HepG2 (cell line): ENCODE data around the gene TLR9. TPM values are rescaled to one million over a fixed set of nuclear protein-coding genes. Genes with fewer than 3 reads are reported as not detected.

Experiments
- ARHGAP35 ChIP-seq: sonication (generic); formaldehyde crosslinking; IDR thresholded peaks from 2 replicates; pipeline ENCODE4 v1.9.0; 2022; ENCODE audit warnings: mild to moderate bottlenecking, inconsistent platforms, moderate library complexity, missing genetic modification reagents, borderline replicate concordance
- CCAR2 ChIP-seq: fragments of 200-400 bp; formaldehyde crosslinking; optimal IDR thresholded peaks from 2 replicates; pipeline ENCODE3; 2018; ENCODE audit warnings: low read depth, mild to moderate bottlenecking, low read length, moderate library complexity
- ELF3 ChIP-seq: IDR thresholded peaks from 2 replicates; pipeline ENCODE4 v1.6.1; 2016; ENCODE audit warnings: missing genetic modification reagents, missing compliant biosample characterization
- FOSL1 ChIP-seq: sonication (generic); formaldehyde crosslinking; IDR thresholded peaks from 2 replicates; pipeline ENCODE4 v1.9.0; 2021; ENCODE audit warnings: missing genetic modification reagents, borderline replicate concordance
- FOXK1 ChIP-seq: sonication (generic); formaldehyde crosslinking; IDR thresholded peaks from 2 replicates; pipeline ENCODE4 v1.4.0; 2020; ENCODE audit warnings: low read depth, missing genetic modification reagents, borderline replicate concordance
- MBD4 ChIP-seq: IDR thresholded peaks from 2 replicates; pipeline ENCODE4 v1.6.1; 2012; ENCODE audit warnings: low read length, inconsistent platforms, borderline replicate concordance
- MTF1 ChIP-seq: sonication (generic); formaldehyde crosslinking; IDR thresholded peaks from 2 replicates; pipeline ENCODE4 v1.5.0; 2020; ENCODE audit warnings: missing genetic modification reagents
- REL ChIP-seq: sonication (generic); formaldehyde crosslinking; conservative IDR thresholded peaks from 2 replicates; pipeline ENCODE4 v1.8.0; 2022; ENCODE audit warnings: mild to moderate bottlenecking, missing genetic modification reagents, moderate library complexity
- RFXAP ChIP-seq: sonication (generic); formaldehyde crosslinking; IDR thresholded peaks from 2 replicates; pipeline ENCODE4 v1.4.0; 2020; ENCODE audit warnings: missing genetic modification reagents, borderline replicate concordance
- SIX4 ChIP-seq: sonication (generic); formaldehyde crosslinking; IDR thresholded peaks from 2 replicates; pipeline ENCODE4 v1.4.0; 2020; ENCODE audit warnings: missing genetic modification reagents
- U2AF1 ChIP-seq: fragments of 200-400 bp; formaldehyde crosslinking; optimal IDR thresholded peaks from 2 replicates; pipeline ENCODE3; 2017; ENCODE audit warnings: mild to moderate bottlenecking, low read depth, low read length
- ZBTB3 ChIP-seq: sonication (generic); formaldehyde crosslinking; IDR thresholded peaks from 2 replicates; pipeline ENCODE4 v1.4.0; 2020; ENCODE audit warnings: low read depth, mild to moderate bottlenecking, moderate library complexity, missing genetic modification reagents, borderline replicate concordance
- ZNF549 ChIP-seq: sonication (generic); formaldehyde crosslinking; IDR thresholded peaks from 2 replicates; pipeline ENCODE4 v1.5.0; 2020; ENCODE audit warnings: missing genetic modification reagents
- ZSCAN21 ChIP-seq: sonication (generic); formaldehyde crosslinking; IDR thresholded peaks from 2 replicates; pipeline ENCODE4 v1.8.0; 2022; ENCODE audit warnings: mild to moderate bottlenecking, missing genetic modification reagents, moderate library complexity, borderline replicate concordance
- ZSCAN22 ChIP-seq: sonication (generic); formaldehyde crosslinking; IDR thresholded peaks from 2 replicates; pipeline ENCODE4 v1.4.0; 2020; ENCODE audit warnings: mild to moderate bottlenecking, missing genetic modification reagents
- polyA plus RNA-seq, 8 experiments: library from polyadenylated mRNA; depleted of rRNA in 3 of 8; stranded (reverse) in 7 of 8; unstranded in 1 of 8; fragments of >200 nt; fragmentation: Illumina TruSeq in 4 of 8; extraction: Trizol in 4 of 8; gene quantifications; 2 replicates each; pipeline versions ENCODE4 v1.2.1 to v1.2.3, GENCODE V29; 2011 to 2016; ENCODE audit warnings: low read depth in 4 of 8, missing spikeins in 1 of 8, mixed read lengths in 1 of 8; ENCODE audit not compliant: insufficient read depth in 1 of 8
- total RNA-seq, 5 experiments: library from RNA; depleted of rRNA; stranded (reverse); fragments of >200 nt; fragmentation: Illumina TruSeq; extraction: Trizol; gene quantifications; 2 replicates each; pipeline ENCODE4 v1.2.3, GENCODE V29; 2016; ENCODE audit warnings: low read depth in 1 of 5
- TF ChIP-seq, protein P1 (sequence below), 2 experiments: sonication (generic) in 1 of 2; formaldehyde crosslinking in 1 of 2; IDR thresholded peaks; 2 replicates each; pipeline versions ENCODE4 v1.5.1 to v1.6.1; 2011 to 2020; ENCODE audit warnings: borderline replicate concordance in 1 of 2, low read depth in 1 of 2, low read length in 1 of 2, mild to moderate bottlenecking in 1 of 2, missing genetic modification reagents in 1 of 2, moderate library complexity in 1 of 2
- TF ChIP-seq, protein P2 (sequence below): IDR thresholded peaks from 2 replicates; pipeline ENCODE4 v1.6.1; 2012; ENCODE audit warnings: low read length, improper control_type of control experiment
- TF ChIP-seq, protein P3 (sequence below): sonication (generic); formaldehyde crosslinking; IDR thresholded peaks from 2 replicates; pipeline ENCODE4 v1.5.0; 2020; ENCODE audit warnings: missing genetic modification reagents, mild to moderate bottlenecking, borderline replicate concordance
- TF ChIP-seq, protein P4 (sequence below): sonication (generic); formaldehyde crosslinking; conservative IDR thresholded peaks from 2 replicates; pipeline ENCODE4 v1.4.0; 2020; ENCODE audit warnings: missing genetic modification reagents
- TF ChIP-seq, protein P5 (sequence below): sonication (generic); formaldehyde crosslinking; IDR thresholded peaks from 2 replicates; pipeline ENCODE4 v1.4.0; 2020; ENCODE audit warnings: missing genetic modification reagents

TLR9 gene
- total and polyA plus RNA-seq, 2 of the 13 experiments (the other 11 are each of a cell fraction or from before 2014, with no cell fraction given): not detected

DNA sequence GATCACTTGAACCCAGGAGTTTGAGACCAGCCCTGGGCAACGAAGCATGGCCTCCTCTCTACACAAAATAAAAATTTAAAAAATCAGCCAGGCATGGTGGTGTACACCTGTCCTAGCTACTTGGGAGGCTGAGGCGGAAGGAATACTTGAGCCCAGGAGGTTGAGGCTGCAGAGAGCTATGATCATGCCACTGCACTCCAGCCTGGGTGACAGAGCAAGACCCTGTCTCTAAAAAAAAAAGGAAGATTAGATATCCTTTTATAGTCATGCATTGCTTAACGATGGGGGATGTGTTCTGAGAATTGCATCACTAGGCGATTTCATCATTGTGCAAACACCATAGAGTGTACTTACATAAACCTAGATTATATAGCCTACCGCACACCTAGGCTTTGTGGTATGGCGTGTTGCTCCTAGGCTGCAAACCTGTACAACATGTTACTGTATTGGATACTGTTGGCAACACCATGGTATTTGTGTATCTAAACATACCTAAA, 14.8 kb downstream of the TLR9 start (continued):
- TF ChIP-seq MTF1 (CRISPR knock-in tag) (no peak), ZNF549 (CRISPR knock-in tag) (no peak), ZBTB3 (CRISPR knock-in tag) (0 out of 2 replicates have a peak, but pooled peaks have one; percentile 49), ZSCAN21 (peak; percentile 77; the same call in 1 of the 2 replicates), FOXK1 (CRISPR knock-in tag) (peak; percentile 92; the same call in 1 of the 2 replicates), RFXAP (CRISPR knock-in tag) (0 out of 2 replicates have a peak, but pooled peaks have one; percentile 59), ZSCAN22 (no peak), MBD4 (peak; percentile 40; the same call in 1 of the 2 replicates), REL (CRISPR knock-in tag) (no peak), ARHGAP35 (CRISPR knock-in tag) (no peak), CCAR2 (no peak), U2AF1 (no peak), SIX4 (peak; percentile 75), ELF3 (peak; percentile 91), FOSL1 (CRISPR knock-in tag) (no peak; the same call in 1 of the 2 replicates)
- TF ChIP-seq, protein P1, sequence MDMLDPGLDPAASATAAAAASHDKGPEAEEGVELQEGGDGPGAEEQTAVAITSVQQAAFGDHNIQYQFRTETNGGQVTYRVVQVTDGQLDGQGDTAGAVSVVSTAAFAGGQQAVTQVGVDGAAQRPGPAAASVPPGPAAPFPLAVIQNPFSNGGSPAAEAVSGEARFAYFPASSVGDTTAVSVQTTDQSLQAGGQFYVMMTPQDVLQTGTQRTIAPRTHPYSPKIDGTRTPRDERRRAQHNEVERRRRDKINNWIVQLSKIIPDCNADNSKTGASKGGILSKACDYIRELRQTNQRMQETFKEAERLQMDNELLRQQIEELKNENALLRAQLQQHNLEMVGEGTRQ (IDR thresholded peaks at IDR 0.05; ENCODE audit: low read depth, low read length): no peak
- TF ChIP-seq, protein P1 (CRISPR knock-in tag; IDR thresholded peaks at IDR 0.05; ENCODE audit: borderline replicate concordance): peak; percentile 82; the same call in 1 of the 2 replicates
- TF ChIP-seq, protein P2, sequence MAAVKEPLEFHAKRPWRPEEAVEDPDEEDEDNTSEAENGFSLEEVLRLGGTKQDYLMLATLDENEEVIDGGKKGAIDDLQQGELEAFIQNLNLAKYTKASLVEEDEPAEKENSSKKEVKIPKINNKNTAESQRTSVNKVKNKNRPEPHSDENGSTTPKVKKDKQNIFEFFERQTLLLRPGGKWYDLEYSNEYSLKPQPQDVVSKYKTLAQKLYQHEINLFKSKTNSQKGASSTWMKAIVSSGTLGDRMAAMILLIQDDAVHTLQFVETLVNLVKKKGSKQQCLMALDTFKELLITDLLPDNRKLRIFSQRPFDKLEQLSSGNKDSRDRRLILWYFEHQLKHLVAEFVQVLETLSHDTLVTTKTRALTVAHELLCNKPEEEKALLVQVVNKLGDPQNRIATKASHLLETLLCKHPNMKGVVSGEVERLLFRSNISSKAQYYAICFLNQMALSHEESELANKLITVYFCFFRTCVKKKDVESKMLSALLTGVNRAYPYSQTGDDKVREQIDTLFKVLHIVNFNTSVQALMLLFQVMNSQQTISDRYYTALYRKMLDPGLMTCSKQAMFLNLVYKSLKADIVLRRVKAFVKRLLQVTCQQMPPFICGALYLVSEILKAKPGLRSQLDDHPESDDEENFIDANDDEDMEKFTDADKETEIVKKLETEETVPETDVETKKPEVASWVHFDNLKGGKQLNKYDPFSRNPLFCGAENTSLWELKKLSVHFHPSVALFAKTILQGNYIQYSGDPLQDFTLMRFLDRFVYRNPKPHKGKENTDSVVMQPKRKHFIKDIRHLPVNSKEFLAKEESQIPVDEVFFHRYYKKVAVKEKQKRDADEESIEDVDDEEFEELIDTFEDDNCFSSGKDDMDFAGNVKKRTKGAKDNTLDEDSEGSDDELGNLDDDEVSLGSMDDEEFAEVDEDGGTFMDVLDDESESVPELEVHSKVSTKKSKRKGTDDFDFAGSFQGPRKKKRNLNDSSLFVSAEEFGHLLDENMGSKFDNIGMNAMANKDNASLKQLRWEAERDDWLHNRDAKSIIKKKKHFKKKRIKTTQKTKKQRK: no peak
- TF ChIP-seq, protein P3, sequence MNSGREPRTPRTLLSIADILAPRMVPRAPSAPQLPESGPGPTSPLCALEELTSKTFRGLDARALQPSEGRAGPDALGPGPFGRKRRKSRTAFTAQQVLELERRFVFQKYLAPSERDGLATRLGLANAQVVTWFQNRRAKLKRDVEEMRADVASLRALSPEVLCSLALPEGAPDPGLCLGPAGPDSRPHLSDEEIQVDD (CRISPR knock-in tag): no peak
- TF ChIP-seq, protein P4, sequence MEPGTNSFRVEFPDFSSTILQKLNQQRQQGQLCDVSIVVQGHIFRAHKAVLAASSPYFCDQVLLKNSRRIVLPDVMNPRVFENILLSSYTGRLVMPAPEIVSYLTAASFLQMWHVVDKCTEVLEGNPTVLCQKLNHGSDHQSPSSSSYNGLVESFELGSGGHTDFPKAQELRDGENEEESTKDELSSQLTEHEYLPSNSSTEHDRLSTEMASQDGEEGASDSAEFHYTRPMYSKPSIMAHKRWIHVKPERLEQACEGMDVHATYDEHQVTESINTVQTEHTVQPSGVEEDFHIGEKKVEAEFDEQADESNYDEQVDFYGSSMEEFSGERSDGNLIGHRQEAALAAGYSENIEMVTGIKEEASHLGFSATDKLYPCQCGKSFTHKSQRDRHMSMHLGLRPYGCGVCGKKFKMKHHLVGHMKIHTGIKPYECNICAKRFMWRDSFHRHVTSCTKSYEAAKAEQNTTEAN (CRISPR knock-in tag): no peak
- TF ChIP-seq, protein P5, sequence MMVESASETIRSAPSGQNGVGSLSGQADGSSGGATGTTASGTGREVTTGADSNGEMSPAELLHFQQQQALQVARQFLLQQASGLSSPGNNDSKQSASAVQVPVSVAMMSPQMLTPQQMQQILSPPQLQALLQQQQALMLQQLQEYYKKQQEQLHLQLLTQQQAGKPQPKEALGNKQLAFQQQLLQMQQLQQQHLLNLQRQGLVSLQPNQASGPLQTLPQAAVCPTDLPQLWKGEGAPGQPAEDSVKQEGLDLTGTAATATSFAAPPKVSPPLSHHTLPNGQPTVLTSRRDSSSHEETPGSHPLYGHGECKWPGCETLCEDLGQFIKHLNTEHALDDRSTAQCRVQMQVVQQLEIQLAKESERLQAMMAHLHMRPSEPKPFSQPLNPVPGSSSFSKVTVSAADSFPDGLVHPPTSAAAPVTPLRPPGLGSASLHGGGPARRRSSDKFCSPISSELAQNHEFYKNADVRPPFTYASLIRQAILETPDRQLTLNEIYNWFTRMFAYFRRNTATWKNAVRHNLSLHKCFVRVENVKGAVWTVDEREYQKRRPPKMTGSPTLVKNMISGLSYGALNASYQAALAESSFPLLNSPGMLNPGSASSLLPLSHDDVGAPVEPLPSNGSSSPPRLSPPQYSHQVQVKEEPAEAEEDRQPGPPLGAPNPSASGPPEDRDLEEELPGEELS (CRISPR knock-in tag): peak; percentile 88
